ENCODE results near the gene KRT73. TPM values are rescaled to one million over a fixed set of nuclear protein-coding genes. Genes with fewer than 3 reads are reported as not detected.

KRT73 gene
- not detected in 2 replicates for total RNA-seq

DNA sequence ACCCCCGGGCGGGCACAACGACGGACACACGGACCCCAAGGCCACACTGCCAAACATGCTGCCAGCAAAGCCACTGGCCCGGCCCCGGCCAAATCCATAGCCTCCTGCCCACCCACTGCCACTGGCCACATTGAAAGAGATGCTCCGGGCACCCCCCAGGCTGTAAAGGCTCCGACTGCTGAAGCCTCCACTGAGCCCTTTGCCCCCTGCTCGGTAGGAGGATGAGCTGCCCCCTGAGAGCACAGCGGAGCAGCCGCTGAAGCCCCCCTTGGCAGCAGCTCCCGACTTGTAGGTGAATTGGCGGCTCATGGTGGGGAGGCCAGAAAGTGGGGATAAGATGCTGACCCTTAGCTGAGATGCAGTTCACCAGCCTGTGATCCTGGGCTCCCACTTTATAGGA is at the start of gene KRT73:
TSS of gene KRT73 (minus strand) at position 344 of the 400 bp plus-strand sequence. CDS start at position 309, 35 bp downstream.

DNA sequence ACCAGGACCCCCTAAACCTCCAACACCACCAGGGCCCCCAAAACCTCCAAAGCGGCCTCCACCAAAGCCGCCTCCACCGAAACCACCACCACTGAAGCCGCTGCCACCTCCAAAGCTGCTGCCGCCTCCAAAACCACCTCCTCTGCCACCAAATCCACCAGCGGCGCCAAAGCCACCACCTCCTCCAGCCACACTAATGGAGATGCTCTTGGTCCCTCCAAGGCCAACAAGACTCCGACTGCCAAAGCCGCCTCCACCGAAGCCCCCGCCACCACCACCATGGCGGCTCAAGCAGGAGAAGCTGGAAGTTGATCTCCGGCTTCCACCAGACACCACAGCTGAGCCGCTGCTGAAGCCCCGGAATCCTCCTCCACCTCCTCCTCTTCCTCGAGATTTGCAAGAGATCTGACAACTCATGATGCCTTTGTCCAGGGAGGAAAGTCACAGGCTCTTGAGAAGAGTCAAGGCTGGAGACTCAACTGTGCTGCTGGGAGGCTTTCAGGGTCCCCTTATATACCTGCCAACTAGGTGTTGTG is 33.4 kb upstream of the KRT73 start, which contains the start of gene KRT2:
TSS of gene KRT2 (minus strand) at position 486 of the 536 bp plus-strand sequence. CDS start at position 417, 69 bp downstream.

DNA sequence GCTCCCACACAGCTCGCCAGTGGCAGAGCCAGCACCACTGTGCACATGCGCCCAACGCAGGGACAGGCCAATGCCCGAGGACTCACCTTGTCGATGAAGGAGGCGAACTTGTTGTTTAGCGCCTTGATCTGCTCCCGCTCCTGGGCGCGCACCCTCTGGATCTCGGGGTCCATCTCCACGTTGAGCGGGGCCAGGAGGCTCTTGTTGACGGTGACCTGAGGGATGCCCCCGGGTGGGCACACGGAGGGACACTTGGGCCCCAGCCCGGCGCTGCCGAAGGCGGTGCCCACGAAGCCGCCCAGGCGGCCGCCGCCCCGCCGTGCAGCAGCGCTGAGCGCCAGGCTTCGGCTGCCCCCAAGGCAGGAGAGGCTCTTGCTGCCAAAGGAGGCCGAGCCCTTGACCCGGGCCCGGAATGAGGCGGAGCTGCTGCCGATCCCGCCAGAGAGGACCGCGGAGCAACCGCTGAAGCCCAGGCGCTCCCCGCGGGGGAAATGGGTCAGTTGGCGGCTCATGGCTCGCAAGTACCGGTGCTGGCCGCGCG is 17.3 kb downstream of the KRT73 start, which contains the start of gene KRT72:
TSS of gene KRT72 (minus strand) at position 523 of the 541 bp plus-strand sequence. CDS start at position 512, 11 bp downstream.

DNA sequence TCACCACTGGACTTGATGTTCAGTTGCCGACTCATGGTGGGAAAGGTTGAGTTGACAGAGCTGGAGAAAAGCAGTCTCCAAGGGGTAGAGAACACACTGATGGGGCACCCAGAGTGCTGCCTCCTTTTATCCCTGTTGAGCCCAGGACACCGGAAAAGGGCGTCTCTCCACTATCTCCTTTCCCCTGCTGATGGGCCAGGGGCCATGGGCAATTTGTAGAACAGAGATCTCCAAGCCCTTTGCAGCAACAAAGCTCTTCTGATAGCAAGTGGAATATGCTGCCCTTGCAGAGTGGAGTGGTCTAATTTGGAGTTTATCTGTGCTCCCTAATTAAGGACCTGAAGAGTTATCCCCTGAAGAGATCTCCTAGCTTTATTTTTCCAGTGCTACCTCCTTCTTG is 44.6 kb downstream of the KRT73 start, which contains the start of gene KRT74:
TSS of gene KRT74 (minus strand) at position 101 of the 400 bp plus-strand sequence. CDS start at position 35, 66 bp downstream.

Other genes starting within 250 kb of the KRT73 start
- not detected in 2 replicates for gene KRT84, start 232.9 kb downstream of the KRT73 start, total RNA-seq
- gene KRT82, start 212.2 kb downstream of the KRT73 start, total RNA-seq = not detected in 2 replicates
- gene KRT75, start 184.2 kb downstream of the KRT73 start, total RNA-seq = not detected in 2 replicates
- gene KRT6B, start 166.4 kb downstream of the KRT73 start, total RNA-seq = 0.13 and 0.32 TPM in 2 replicates
- gene KRT6C, start 144.8 kb downstream of the KRT73 start, total RNA-seq = not detected in 2 replicates
- 0.76 and 0.97 TPM in 2 replicates for gene KRT6A, start 125.3 kb downstream of the KRT73 start, total RNA-seq
- gene KRT5, start 98.2 kb downstream of the KRT73 start, total RNA-seq = 0.31 and 0.65 TPM in 2 replicates
- not detected in 2 replicates for gene KRT71, start 65.4 kb downstream of the KRT73 start, total RNA-seq
- not detected in 2 replicates for gene KRT74, start 44.7 kb downstream of the KRT73 start, total RNA-seq
- gene KRT72, start 17.1 kb downstream of the KRT73 start, total RNA-seq = not detected in 2 replicates
- gene KRT2, start 33.7 kb upstream of the KRT73 start, total RNA-seq = not detected in 2 replicates
- not detected in 2 replicates for gene KRT1, start 61.8 kb upstream of the KRT73 start, total RNA-seq
- gene KRT77, start 85.0 kb upstream of the KRT73 start, total RNA-seq = not detected in 2 replicates
- gene KRT76, start 158.8 kb upstream of the KRT73 start, total RNA-seq = not detected in 2 replicates
- gene KRT3, start 177.6 kb upstream of the KRT73 start, total RNA-seq = not detected in 2 replicates
- not detected in 2 replicates for gene KRT4, start 195.6 kb upstream of the KRT73 start, total RNA-seq
- gene KRT79, start 215.8 kb upstream of the KRT73 start, total RNA-seq = not detected in 2 replicates
- gene KRT78, start 230.4 kb upstream of the KRT73 start, total RNA-seq = not detected in 2 replicates

Measured in bladder microvascular endothelial cell (primary cell).